Measurements from ENCODE around the gene MAP2K4.
"Not testable (repeated sequence)": the region's sequence is repeated elsewhere in the genome, so short reads cannot be mapped to it uniquely, and the experiment has no call there.

The MAP2K4 gene

GRCh38 chr17:12020642-12021622 is at the start of gene MAP2K4:
Gene MAP2K4, plus strand, starts transcription at chr17:12020877. Its CDS starts 10 bp downstream, at chr17:12020887.
- peak; percentile 17 to 94 (median 84) for DNase-seq

DNA sequence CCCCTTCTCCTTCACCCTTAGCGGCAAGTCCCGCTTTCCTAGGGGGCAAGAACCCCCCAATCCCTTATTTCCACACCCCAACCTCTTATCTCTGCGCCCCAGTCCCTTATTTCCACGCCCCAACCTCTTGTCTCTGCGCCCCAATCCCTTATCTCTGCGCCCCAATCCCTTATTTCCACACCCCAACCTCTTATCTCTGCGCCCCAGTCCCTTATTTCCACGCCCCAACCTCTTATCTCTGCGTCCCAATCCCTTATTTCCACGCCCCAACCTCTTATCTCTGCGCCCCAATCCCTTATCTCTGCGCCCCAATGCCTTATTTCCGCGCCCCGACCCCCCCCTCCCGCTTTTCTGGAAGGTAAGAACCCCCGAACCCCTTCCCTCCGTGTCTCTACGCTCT is 47.9 kb upstream of the MAP2K4 start:
- not testable (repeated sequence) for DNase-seq

GRCh38 chr17:11979795-11980194 is 40.9 kb upstream of the MAP2K4 start:
- no peak for DNase-seq

- no peak for DNase-seq
Measured at GRCh38 chr17:11980813-11981212, 39.9 kb upstream of the MAP2K4 start.

- DNase-seq: no peak
Measured at GRCh38 chr17:11981862-11982261, 38.8 kb upstream of the MAP2K4 start.

DNA sequence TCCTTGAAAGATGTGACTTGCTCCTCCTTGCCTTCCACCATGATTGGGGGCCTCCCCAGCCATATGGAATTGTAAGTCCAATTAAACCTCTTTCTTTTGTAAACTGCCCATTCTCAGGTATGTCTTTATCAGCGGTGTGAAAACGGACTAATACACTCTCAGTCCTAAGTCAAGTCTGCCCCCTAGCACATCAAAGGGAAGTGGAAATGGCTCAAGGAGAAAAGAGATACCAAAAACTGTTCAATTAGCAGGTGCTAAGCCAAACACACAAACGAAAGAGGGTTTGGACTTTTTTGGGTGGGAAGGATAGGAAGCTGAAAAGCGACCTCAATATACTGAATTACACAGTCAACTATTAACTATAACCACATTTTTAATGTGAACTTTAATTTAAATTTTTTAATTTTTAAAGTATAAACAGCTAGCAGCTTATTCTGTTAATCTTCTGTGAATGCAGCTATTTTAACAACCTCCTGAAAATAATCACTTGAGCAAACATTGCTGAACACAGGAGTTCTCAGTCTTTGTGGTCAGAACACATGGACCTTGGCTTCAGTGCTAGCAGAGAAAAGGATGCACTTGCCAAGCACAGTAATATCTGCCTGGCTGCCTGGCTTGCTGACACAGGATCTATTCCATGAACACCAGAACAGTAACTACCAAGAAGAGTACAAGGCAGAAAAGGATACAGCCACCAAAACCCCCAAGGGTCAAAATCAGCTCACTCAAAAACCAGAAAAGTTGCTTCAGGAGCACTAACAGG is 34.3 kb upstream of the MAP2K4 start:
- no peak for DNase-seq

GRCh38 chr17:11986942-11987329 is 33.7 kb upstream of the MAP2K4 start:
- peak in 1 of 14 donors; percentile 7 for DNase-seq

GRCh38 chr17:11990363-11990983 is 30.2 kb upstream of the MAP2K4 start:
- no peak for DNase-seq

DNA sequence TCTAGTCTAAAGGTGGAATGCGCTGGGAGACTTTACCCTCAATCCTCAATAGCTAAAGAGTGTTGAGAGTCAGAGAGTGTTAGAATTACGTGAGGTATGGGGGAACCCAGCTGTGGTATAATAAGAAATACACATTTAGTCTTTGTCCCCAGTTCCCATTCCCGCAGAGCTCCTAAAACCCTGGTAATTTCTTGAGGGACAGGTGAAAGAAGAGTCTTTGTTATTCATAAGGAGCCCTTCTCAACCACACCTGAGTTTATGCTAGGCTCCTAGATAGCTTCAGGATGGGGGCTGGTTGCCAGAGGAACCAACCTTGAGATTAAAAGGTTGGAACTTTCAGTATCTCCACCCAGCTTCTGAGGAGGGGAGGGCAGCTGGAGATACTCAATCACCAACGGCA is 29.2 kb upstream of the MAP2K4 start:
- DNase-seq: no peak

DNA sequence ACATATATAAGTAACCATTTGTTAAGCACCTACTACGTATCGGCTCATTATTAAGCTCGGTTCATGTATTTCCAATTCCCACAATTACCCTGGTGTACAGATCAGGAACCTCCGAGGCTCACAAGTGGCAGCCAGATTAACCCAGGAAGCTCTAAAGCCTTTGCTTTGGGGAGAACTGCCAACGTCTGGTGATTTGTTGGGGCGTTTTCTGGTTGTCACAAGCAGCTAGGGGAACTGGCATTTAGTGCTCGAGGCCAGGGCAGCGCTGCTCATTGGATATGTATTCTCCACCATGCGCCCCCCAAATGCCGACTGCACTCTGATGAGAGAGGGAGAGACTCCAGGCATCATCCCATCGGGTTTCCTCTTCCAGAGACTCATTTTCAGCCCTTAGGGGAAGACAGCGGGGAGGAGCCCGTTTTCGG is 23.9 kb upstream of the MAP2K4 start:
- peak in 4 of 14 donors; percentile 57 to 79 (median 72) for DNase-seq

GRCh38 chr17:11997147-11997971 is 23.3 kb upstream of the MAP2K4 start, which contains the start of gene ZNF18:
Gene ZNF18, minus strand, starts transcription at chr17:11997475. Its CDS starts 4,646 bp downstream, at chr17:11992829.
- DNase-seq: peak; percentile 36 to 95 (median 90)

- DNase-seq: peak in 1 of 14 donors; percentile 35
Measured at GRCh38 chr17:11997972-11998233, 22.8 kb upstream of the MAP2K4 start.

DNA sequence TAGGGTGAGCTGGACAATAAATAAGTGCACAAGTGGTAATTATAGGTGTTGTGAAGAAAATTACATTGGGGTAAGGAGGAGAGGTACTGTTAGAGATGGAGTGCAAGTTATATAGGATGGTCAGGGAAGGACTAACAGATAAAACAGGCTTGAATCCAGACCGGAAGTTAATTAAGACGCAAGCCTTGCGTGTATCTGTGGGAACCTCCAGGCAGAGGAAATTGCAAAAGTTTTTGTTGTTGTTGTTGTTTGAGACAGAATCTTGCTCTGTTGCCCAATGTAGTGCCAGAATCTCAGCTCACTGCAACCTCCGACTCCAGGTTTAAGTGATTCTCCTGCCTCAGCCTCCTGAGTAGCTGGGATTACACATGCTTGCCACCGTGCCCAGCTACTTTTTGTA is 21.0 kb upstream of the MAP2K4 start:
- DNase-seq: no peak

DNA sequence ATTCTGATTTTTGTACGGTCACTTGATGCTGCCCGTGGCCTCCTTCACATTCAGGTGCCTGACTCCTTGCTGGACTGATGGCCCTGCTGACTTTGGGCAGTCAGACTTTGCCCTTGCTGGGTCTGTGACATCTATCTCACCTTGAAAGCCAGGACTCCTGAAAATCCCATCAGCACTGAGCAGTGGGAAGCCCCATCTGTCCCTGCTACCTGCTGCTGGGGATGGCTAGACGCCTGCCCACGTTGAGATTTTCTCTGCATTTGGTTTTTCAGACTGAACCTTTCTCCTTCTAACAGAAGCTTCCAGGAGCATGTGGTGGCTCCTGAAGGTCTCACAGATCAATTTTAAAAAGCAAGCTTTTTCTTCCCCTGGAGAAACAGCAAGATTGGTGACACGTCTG is 13.2 kb upstream of the MAP2K4 start:
- DNase-seq: peak in 1 of 14 donors; percentile 61

DNA sequence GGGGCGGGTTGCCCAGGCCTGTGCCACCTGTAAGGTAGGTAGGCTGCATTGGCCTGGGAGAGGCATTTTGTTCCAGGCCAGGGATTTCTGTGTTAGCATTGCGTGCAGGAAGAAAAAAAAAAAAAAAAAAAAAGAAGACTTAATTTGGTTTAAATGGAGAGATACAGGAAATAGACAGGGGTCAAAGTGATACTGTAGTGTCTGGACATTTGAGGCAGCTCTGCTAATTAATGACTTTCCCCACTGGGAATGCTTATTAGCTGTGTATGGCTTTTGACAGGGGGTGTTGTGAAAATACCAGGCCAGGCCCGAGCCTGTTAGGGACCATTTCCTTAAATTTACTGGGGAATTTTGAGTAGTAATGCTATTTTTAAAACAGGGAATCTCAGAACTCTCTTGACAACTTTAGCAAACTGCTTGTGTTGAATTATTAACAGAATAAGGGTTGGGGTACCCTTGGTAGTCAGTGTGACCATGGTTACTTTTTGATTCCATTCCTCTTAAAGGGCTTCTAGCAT is 1.0 kb downstream of the MAP2K4 start:
- DNase-seq: no peak

DNA sequence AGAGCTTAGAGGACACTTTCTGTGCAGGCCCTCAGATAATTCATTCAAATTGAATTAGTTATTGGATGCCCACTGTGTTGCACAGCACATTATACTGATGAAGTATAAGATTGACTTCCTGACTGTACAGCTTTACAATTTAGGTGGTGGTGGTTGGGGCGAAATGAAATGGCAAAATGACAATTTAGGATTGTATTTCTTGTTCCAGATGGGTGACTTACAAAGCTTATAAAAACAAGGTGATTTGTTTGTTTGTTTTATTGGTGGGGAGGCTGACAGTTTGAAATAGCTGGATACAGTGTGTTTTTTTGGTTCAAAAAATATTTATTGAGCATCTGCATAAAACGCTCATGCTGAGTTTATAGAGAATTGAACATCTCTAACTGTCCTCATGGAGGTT is 1.6 kb downstream of the MAP2K4 start:
- DNase-seq: no peak

DNA sequence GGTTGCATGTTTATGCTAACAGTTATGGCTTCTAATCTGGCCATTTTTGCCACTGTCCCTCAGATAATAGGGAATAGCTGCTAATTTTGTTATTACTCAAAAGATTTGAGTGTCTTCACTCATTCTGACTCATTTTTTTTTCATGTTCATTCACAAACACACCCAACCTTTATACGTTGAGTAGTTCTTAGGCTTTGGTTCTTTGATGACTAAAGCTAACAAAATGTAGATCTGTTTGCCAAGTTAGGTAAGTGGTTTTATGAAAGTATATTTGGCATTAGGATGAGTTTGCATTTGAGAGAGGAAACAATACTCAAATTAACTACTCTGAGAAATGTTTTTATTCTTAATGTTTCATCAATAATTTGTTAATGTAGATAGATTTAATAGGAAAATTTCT is 3.6 kb downstream of the MAP2K4 start:
- DNase-seq: no peak

- DNase-seq: no peak
Measured at GRCh38 chr17:12027658-12028057, 7.0 kb downstream of the MAP2K4 start.

DNA sequence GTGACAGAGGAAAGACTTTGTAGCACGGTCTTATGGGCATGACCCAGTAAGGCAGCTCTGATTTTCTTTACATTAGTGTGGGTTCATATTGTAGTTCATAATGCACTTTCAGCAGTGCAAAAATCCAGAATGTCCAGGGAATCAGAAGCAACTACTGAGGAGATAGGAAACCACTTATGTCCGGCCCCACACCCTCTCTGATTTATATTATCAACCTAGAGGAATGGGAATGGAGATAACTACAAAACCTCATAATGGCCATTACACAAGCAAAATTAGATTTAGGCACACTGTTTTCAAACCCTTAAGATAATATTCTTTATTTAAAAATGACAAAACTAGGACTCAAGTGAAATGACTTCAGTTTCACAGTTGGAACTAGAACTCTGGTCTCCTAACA is 7.9 kb downstream of the MAP2K4 start:
- no peak for DNase-seq

GRCh38 chr17:12034538-12034937 is 13.9 kb downstream of the MAP2K4 start:
- no peak for DNase-seq

DNA sequence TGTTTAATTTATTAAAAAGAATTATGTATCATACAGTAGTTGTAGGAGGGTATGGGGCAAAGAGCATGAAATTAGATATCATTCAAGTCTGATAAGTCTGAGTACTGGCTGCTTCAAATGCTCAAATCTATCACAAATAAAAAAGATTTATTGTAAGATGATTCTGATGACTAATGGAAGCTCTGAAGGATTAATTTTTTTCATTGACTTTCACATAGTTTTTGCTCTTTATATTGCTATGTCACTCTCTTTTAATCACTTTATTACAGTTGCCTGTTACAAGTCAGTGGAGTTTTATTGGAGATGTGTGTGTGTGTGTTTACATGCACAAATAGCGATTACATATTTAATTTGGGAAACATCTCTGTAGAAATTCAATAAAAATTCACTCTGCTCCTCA is 15.0 kb downstream of the MAP2K4 start:
- no peak for DNase-seq

DNA sequence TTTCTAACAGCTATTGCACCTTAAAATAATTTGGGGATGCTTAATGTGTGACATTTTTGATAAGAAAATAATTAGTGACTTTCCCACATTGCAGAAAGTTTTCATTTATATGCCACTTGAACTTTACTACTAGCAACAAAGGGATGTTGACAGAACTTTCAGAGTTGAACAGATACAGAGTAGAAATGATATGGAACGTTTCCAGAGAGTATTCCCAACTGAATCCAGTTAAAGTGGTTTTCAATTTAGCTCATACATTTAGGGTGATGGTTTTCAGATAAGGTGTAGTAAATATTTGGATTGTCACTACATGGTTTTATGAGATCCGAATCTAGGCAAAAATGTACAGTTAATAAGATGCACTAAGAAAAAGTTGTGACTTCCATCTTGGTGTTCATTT is 17.3 kb downstream of the MAP2K4 start:
- no peak for DNase-seq
